Left renal pelvis (tissue), 4 donors: ENCODE measurements around the gene TPSB2. TPM values are rescaled to one million over a fixed set of nuclear protein-coding genes. Genes with fewer than 3 reads are reported as not detected.
"Not testable (repeated sequence)": the region's sequence is repeated elsewhere in the genome, so short reads cannot be mapped to it uniquely, and the experiment has no call there.

Experiments
- DNase-seq, 4 donors: peaks; one replicate each; pipeline ENCODE4 v3.0.0-alpha.2; 2013; ENCODE audit warnings: low read depth in 4 of 4, low spot score in 3 of 4
- polyA plus RNA-seq, 4 donors: library from polyadenylated mRNA; unstranded; fragments of 120-200 nt; gene quantifications; one replicate each; pipeline ENCODE4 v1.2.1, GENCODE V29; 2013; ENCODE audit not compliant: insufficient read length in 4 of 4

Gene TPSB2
- polyA plus RNA-seq, 4 donors, result 0.12 TPM; not detected in 3

- DNase-seq, result no peak
These were observed 32.3 kb upstream of the TPSB2 start for GRCh38 chr16:1262210-1262845.

- no peak for DNase-seq
These were observed 31.3 kb upstream of the TPSB2 start for GRCh38 chr16:1261131-1261892.

- no peak for DNase-seq
These were observed 30.2 kb upstream of the TPSB2 start for GRCh38 chr16:1260101-1260680.

GRCh38 chr16:1259760-1260068, 29.7 kb upstream of the TPSB2 start:
- DNase-seq, result no peak

- DNase-seq, result no peak
These were observed 29.1 kb upstream of the TPSB2 start for GRCh38 chr16:1258906-1259759.

GRCh38 chr16:1258225-1258600, 28.2 kb upstream of the TPSB2 start:
- DNase-seq, result no peak

- no peak for DNase-seq
These were observed 27.7 kb upstream of the TPSB2 start for GRCh38 chr16:1257561-1258224.

GRCh38 chr16:1256874-1257322, 26.9 kb upstream of the TPSB2 start:
- DNase-seq, result no peak

- not testable (repeated sequence) for DNase-seq
These were observed 26.4 kb upstream of the TPSB2 start for GRCh38 chr16:1256296-1256873.

GRCh38 chr16:1255276-1256122, 25.5 kb upstream of the TPSB2 start, which contains the start of gene TPSD1:
TPSD1 (plus strand) TSS chr16:1256069; CDS start chr16:1256281, 212 bp downstream.
- DNase-seq, result not testable (repeated sequence)

GRCh38 chr16:1254821-1255220, 24.8 kb upstream of the TPSB2 start:
- DNase-seq, result not testable (repeated sequence)

GRCh38 chr16:1253701-1254364, 23.8 kb upstream of the TPSB2 start:
- not testable (repeated sequence) for DNase-seq

GRCh38 chr16:1249031-1249755, 19.2 kb upstream of the TPSB2 start:
- not testable (repeated sequence) for DNase-seq

- DNase-seq, result not testable (repeated sequence)
These were observed 18.0 kb upstream of the TPSB2 start for GRCh38 chr16:1247903-1248537.

- no peak for DNase-seq
These were observed 15.6 kb upstream of the TPSB2 start for GRCh38 chr16:1245452-1246020.

- no peak for DNase-seq
These were observed 14.9 kb upstream of the TPSB2 start for GRCh38 chr16:1244881-1245280.
